HG02870 (cell line): ENCODE results near the gene CAVIN3.
"Not testable (repeated sequence)": the region's sequence is repeated elsewhere in the genome, so short reads cannot be mapped to it uniquely, and the experiment has no call there.

Experiments
- ATAC-seq: cut with Tn5 transposase; IDR thresholded peaks from one replicate; pipeline ENCODE4 v1.9.1; 2021; ENCODE audit warnings: mild to moderate bottlenecking, moderate library complexity; ENCODE audit not compliant: unreplicated experiment

CAVIN3 gene

DNA sequence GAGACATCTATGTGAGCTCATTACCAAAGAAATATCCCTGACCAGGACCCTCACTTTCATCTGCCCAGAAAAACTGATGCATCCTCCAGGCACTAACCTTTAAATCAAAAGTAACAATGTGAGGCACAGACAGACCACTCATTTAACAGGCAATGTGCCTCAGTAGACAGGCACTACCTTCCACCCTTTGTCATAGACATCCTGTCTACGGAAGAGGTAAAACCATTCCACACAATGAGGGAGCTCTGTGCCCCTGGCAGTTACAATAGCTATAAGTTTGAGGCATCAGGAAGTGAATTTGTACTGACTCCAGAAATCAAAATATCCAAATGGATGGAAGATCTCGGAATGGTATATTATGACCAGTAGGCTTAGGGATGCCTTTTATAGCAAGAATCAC lies 6.7 kb upstream of the CAVIN3 start:
- no peak for ATAC-seq

DNA sequence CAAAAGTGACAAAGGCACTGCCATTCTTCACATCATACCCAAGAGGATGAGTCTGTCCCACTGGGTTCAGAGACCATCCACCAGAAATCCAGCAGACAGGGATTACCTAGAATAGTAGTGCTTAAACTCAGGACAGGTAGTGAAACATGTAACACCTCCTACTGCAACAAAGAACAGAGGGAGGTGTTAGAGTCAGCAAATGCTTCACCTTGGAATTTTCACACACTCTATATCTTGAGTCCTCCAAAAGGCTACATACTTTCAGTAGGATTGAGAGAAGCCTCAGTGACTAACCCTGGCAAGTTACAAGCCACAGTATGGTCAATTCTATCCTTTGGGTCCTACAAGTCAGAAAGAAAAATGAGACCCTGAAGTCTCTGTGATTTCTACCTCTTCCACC lies 6.0 kb upstream of the CAVIN3 start:
- ATAC-seq, result no peak

DNA sequence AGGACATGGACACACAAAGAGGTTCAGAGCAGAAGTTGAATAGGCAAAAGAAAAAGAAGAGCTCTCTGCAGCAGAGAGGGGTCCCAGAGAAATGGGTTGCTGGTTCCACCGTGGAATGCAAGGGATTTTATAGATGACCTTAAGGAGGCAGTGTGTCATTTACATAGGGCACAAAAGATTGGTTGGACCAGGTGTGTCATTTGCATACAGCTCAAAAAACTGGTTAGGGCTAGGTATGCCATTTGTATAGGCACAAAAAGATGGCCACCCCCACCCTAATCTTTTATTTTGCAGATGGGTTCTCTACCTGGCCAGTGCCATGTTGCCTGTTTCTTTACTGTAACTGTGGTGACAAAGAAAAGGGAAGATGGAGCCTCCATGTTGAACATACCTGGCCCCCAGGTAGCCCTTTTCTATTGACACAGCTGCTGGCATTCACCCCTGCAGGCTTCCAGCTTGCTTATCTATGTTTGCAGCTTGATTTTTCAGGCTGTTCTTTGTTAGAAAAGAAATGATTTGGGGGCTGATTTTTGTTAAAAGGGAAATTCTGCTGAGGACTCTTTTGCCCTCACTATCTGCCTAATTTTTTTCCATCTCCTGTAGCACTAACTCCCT lies 3.1 kb upstream of the CAVIN3 start:
- no peak for ATAC-seq

DNA sequence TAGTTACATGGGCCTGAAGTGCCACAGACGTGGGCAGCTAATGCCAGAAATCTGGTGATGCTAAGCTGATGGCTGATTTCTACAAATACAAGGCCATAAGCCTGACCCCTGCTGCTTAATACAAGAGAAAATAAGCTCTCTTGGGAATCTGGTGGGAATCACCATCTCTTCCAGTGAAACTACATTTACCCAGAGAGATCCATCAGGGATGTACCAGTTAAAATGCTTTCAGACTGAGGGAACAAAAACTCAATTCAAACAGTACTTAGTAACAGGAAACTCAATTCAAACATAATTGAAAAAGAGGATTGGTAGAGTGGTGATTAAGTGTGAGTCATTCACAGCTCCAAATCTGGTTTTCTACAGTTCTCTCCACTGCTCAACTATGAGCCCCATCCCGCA lies 1.7 kb upstream of the CAVIN3 start:
- ATAC-seq, result no peak

DNA sequence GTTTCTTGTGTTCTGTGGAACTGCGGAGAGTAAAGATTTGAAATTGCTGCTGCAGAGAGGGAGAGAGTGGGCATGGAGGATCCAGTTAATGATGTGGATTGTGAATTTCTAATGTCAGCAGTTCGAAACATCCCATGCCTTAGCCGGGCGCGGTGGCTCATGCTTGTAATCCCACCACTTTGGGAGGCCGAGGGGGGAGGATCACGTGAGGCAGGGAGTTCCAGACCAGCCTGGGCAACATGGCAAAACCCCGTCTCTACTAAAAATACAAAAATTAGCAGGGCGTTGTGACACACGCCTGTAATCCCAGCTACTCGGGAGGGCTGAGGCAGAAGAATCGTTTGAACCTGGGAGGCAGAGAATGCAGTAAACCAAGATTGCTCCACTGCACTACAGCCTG lies 1.1 kb upstream of the CAVIN3 start:
- no peak for ATAC-seq

DNA sequence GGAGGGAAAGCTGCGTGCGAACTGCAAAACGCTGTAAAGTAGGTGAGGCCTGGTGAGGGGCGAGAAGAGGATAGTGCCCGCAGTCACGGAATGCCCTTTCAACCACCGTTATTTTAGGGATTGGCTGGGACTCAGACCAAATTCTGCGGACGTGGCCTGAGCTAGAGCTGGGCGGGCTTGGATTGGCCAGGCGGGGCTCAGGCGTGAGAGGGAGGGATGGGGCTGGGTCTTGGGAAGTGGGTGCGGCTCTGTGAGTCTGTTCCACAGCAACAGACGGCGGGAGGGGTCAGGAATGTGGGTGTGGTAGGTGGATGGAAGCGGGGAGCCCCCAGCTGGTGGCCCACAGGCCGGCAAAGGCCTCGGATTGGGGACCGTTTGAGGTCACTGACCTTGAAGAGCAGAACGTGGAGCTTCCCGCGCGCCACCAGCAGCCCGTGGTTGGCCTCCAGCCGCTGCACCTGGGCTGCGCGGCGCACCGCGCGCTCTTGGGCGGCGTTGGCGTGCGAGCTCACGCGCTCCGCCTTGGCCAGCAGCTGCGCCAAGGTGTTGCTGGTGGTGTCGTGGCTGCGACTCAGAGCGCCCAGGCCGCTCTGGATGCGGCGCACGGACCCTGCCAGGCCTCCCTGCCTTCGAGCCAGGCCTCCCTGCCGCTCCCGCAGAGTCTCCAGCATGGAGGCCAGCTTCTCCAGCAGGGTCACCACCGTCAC lies 444 bp downstream of the CAVIN3 start:
- peak; percentile 34 for ATAC-seq

DNA sequence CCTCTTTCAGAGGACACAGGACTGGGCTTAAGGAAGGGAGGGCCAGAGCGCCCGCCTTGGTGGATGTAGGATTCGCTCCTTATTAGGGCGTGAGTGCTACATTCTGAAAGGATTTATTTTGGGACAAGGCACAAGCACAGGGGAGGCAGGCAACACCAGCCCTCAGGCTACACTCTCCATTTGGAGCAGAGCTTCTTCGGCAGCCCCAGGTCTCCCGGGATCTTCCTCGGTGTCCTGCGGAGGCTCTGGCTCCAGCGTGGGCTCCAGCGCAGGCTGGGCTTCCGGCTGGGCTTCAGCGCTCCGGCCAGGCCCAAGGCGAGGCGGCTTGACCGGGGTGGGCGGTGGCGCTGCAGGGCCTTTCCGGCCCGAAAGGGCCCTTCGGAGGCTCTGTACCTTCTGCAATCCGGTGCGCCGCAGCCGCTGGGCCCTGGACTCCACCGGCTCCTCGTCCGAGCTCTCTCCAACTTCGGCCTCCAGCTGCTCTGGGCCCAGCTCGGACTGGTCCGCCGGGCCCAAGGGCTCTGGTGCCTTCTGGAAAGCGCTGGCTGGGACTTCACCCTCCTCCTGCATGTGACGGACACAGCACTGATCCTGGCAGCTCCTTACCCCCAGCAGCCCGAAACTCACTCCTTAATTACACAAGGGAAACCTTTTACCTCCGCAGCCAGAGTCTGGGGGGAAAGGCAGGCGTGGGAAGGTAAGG lies 1.1 kb downstream of the CAVIN3 start:
- ATAC-seq, result no peak

DNA sequence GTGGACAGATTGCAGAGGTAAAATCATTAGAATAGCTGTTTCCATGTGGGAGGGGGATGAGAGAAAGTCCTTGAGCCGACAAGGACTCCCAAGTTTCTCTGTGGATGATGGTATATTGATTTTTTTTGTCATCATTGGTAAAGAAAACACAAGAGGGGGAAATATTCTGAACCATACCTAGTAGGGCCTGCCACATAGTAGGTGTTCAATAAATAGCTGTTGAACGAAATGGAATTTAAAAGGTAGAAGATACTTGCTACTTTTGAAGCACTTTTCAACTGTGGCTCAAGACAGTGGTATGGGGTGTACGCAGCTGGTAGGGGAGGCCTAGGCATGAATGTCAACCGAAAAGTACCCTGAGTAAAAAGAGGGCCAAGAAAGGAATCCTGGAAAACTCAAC lies 2.1 kb downstream of the CAVIN3 start:
- no peak for ATAC-seq

DNA sequence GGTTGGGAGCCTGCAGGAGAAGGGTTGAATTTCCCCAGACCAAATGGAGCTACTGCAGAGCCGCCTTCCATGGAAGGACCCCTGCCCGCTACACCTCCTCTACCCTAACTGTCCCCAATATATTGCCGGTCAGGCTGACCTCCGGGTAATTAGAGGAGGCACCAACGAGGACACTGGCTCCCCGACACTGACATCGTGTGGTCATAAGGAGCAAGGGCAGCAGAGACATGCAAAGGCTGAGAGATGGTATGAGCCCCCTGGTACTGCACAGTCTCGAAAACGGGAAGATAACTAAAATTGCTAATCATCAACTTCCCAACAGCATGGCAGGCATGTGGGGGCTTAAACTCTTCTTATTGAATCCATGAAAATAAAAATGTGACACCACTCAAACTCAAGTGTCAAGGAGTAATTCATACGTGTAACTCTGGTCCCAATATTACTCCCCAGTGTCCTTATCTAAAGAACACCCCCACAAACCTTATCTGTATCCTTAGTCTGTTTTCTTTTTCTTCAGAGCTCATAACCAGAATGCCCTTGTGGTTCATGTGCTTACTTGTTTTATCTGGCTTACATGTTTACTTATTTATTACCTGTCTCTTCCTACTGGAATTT lies 4.4 kb downstream of the CAVIN3 start:
- peak; percentile 68 for ATAC-seq

DNA sequence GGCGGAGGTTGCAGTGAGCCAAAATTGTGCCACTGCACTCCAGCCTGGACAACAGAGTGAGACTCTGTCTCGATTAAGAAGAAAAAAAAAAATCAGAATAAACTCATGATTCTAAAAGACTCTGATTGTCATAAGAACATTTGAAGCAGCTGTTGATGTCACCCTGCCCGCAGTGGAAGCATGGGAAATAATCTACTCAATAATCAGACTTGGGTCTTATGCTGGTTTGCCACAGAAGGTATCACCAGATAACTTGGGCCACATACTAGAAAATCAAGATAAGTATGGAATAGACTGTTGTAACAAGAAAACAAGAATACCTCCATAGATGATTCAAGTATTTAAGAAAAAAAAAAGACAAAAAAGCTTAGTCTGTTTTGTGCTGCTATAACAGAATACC lies 8.2 kb downstream of the CAVIN3 start:
- no peak for ATAC-seq

DNA sequence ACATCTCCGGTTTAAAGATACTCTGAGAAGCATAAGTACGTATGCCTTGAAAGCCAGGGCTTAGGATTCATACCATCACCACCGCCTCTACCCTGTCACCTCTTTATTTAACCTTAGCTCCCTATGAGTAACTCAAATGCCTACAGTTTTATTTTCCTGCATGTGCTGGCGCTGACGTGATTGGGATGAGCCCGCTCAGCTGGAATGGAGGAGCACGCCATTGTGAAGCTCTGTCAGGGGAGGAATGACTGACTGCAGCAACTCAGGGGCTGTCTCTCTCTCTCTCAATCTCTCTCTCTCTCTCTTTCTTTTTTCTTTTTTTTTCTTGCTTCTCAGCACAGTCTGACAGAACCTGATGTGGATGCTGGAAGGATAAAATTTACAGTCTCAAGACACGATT lies 12.4 kb downstream of the CAVIN3 start:
- no peak for ATAC-seq

DNA sequence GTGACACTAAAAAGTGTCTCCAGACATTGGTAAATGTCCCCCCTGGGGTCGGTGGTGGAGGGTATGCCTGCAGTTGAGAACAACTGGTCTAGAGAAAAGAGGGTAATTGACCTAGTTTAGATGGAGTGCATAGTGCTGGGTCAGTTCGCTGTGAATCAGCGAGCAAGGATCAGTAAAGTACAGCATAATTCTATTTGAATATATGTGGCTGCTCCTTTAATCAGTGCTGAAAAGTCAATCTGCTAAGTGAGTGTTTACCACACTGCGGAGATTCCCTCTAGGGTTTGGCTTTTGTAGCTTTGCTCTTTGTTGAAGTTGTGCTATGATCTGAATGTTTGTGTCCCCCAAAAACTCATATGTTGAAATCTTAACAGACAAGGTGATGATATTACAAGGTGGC lies 15.0 kb downstream of the CAVIN3 start:
- no peak for ATAC-seq

DNA sequence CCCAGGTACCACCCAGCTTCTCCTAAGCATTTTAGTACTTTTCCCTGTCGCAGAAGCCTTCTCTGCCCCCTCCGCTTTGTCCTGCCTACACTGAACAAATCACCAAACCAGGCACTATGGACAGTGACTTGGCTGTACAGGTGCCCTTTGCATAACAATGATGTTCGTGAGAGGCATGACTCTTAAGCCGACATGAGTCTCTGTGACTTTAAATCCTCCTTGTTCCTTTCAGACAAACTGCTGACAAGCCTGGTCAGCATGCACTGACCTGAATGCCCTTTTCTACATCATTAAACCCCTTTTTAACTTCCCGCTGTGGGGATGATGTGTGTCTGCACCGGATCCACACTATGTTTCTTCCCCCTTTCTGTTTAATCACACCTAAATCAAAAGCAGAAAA lies 16.6 kb downstream of the CAVIN3 start:
- no peak for ATAC-seq

DNA sequence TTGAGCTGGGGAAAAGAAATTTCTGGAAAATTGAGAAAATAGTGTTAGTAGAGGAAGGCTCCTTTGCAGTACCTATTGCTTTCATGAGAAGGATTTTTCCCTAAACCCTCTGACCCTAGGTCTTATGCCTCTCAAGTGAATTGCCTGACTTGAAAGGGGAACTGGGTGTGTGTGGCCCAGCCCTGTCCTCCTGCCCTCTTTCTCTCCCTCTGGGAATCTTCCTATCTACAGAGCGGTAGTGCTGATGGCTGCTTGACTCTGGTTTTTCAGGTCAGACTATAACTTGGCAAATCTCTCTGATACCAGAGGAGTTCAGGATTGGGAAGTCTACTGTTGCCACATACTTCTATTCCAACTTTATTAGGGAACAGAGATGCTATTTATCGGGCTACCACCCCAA lies 19.2 kb downstream of the CAVIN3 start:
- ATAC-seq, result no peak

DNA sequence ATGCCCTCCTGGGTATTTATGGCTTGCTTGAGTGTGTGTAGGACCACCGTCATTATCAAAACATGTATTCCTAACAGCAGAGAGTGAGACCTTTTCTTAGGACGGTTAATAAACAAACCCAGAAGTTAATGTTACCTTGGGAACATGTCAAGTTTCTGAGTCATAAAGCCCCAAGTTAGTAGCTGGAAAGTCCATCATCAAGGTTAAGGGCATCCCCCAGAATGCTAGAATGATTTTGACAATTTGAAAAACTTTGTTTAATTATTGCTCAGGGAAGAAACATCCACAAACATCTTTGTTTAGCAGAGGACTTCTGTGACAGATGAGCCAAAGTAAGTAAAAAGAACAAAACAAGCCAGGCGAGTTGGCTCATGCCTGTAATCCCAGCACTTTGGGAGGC lies 20.0 kb downstream of the CAVIN3 start:
- no peak for ATAC-seq

DNA sequence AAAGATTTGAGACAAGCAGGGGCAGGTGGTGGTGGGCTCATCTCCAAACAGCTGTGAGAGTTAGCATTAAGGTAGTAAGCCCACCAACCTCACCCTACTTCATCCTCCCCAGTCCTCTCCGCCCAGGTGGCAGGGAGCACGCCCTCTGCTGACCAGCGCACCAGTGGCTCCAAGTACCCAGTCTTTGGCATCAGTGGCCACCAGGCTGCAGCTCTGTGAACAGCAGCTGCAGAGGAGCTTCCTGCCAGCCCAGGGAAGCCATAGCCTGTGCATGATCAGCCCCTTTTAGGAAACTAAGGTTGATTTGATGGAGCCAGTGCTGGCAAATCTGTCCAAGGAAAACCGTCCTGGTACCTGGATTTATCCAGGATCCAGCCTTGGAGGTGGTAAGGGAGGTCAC lies 21.7 kb downstream of the CAVIN3 start:
- no peak for ATAC-seq

DNA sequence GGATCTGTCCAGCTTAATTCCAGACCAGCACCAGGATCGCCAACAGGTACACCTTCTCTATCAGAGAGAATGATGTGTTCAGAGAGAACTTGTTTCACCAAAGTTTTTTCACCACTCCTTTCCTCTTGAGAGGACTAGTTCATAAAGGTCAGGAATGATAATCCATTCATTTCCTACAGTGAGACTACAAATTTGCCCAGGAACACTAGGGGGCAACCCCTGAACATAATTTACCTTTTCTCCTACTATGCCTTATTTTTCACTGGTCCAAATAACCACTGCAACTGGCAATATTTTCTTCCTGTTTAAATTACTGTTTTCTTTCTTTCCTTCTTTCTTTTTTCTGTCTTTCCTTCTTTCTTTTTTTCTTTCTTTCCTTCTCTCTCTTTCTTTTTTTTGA lies 22.5 kb downstream of the CAVIN3 start:
- ATAC-seq, result no peak

DNA sequence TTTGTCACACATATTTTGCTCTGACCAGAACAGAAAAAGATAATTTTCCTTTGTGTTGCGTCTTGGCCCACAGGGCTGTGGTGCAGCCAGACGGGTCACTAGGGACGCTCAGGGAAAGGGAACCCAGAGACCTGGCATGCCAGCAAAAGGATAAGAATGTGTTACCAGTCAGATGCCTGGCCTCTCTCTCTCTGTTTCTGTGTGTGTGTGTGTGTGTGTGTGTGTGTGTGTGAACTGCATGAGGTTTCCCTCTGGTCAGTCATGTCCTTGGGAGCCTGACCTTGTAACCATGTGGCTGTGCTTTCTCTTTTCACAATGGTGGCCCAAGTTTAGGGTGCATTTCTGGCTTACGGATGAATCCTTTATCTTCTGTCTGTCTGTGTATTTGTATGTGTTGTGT lies 35.3 kb downstream of the CAVIN3 start:
- no peak for ATAC-seq

DNA sequence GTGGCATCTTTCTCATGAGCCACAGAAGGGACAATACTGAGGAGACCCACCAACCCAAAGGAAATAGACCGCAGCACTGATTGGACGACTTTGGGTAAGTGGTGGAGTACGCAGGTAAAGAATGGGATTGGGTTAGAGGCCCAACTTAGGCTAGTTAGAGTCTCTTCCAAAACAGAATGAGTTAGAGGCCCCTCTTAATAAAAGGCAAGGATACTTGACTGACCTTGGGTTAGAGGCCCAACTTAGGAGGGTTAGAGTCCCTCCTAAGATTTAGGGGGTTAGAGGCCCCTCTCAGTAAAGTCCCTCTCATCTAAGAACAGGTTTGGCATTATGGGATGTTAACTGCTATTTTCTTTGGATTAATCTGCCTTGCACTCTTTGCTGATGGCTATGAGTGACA lies 36.1 kb downstream of the CAVIN3 start:
- no peak for ATAC-seq

DNA sequence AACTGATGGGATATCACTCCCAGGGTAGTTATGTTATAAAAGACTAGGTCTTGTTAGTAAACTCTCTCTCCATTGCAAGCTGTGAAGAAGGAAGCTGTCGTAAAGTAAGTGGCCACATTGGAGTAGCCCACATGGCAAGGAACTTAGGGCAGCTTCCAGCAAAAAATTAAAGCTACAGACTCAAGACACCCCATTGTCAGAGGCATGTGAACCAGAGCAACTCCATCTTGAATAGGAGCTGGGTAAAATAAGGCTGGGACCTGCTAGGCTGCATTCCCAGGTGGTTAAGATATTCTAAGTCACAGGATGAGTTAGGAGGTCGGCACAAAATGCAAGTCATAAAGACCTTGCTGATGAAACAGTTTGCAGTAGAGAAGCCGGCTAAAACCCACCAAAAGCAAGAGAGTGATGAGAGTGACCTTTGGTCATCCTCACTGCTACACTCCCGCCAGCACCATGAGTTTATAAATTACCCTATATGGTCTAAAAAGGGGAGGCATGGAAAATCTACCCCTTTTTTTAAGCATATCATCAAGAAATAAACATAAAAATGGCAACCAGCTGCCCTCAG lies 36.8 kb downstream of the CAVIN3 start:
- no peak for ATAC-seq

DNA sequence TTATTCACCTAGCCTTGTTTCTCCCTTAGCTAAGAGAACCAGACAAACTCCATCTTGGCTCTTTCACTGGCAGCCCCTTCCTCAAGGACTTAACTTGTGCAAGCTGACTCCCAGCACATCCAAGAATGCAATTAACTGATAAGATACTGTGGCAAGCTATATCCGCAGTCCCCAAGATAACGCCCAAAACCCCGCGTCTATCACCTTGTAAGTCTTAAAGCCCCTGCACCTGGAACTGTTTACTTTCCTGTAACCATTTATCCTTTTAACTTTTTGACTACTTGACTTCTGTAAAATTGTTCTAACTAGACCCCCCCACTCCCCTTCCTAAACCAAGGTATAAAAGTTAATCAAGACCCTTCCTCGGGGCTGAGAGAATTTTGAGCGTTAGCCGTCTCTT lies 39.5 kb downstream of the CAVIN3 start:
- not testable (repeated sequence) for ATAC-seq

DNA sequence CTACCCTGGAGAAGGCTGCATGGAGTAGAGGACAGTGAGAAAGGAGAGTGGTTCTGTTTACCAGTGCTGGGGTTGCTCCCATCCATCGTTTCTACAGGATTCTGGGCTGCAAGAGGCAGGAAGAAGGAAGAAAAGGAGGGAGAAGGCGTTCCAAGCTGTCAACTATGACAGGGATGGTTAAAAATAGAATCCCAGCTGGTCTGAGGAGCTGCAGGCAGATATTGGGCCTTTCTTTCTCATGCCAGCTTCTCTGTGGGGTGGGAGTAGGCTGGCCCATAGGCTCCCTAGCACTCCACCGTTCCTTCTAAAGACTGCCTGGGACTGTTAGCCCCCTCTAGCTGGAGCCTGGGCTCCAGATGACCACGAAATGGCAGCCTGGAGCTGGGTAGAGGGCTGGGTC lies 47.1 kb downstream of the CAVIN3 start:
- ATAC-seq, result no peak
